D721Med (cell line): ENCODE results near the gene RPS6KL1.

Experiments
- DNase-seq: peaks from one replicate; pipeline ENCODE4 v3.0.0; 2011; ENCODE audit warnings: low spot score; ENCODE audit not compliant: insufficient read length
- FAIRE-seq: peaks from 2 replicates; lab custom pipeline; 2011; peaks lifted over from hg19 to GRCh38; lab: Jason Lieb, UNC
- CTCF ChIP-seq: IDR thresholded peaks from 2 replicates; pipeline ENCODE4 v1.5.1; 2012; ENCODE audit warnings: mild to moderate bottlenecking, control low read depth; ENCODE audit not compliant: insufficient read depth; ENCODE audit errors: missing control alignments

The RPS6KL1 gene

GRCh38 chr14:74897642-74898041 lies 25.4 kb downstream of the RPS6KL1 start:
- FAIRE-seq = no peak
- no peak for TF ChIP-seq CTCF
- no peak for DNase-seq

GRCh38 chr14:74896400-74896799 lies 26.7 kb downstream of the RPS6KL1 start:
- FAIRE-seq = no peak
- TF ChIP-seq CTCF = no peak
- no peak for DNase-seq

- no peak for FAIRE-seq
Observed at GRCh38 chr14:74893614-74894091, 29.4 kb downstream of the RPS6KL1 start.

GRCh38 chr14:74892745-74893144 lies 30.3 kb downstream of the RPS6KL1 start:
- no peak for FAIRE-seq
- TF ChIP-seq CTCF = no peak
- no peak for DNase-seq

More at GRCh38 chr14:74893614-74894091, 29.4 kb downstream of the RPS6KL1 start:
- no peak for DNase-seq
- TF ChIP-seq CTCF = no peak

- DNase-seq (no peak), FAIRE-seq (no peak)
- TF ChIP-seq CTCF = no peak
Observed at GRCh38 chr14:74891870-74892269, 31.2 kb downstream of the RPS6KL1 start.

- no peak for TF ChIP-seq CTCF
- DNase-seq (no peak), FAIRE-seq (no peak)
Observed at GRCh38 chr14:74890262-74890661, 32.8 kb downstream of the RPS6KL1 start.

GRCh38 chr14:74888164-74889158 lies 34.6 kb downstream of the RPS6KL1 start:
- no peak for DNase-seq
- TF ChIP-seq CTCF = no peak
- FAIRE-seq = no peak
